Naive thymus-derived CD8-positive, alpha-beta T cell (primary cell): ENCODE data around the gene TM4SF20. TPM values are rescaled to one million over a fixed set of nuclear protein-coding genes. Genes with fewer than 3 reads are reported as not detected.
A peak's percentile ranks its signal among the peaks of the same experiment; 100 is the strongest.

Experiments
- ATAC-seq, 2 donors: fragments of 150-1000 bp; cut with Tn5 transposase in 1 of 2; sonication (Bioruptor Pico), chemical (Tn5 transposase) in 1 of 2; 1 replicate in 1 of 2; 2 replicates in 1 of 2; pipeline ENCODE4 v1.10.0; 2021; ENCODE audit warnings: mild to moderate bottlenecking in 2 of 2, moderate library complexity in 2 of 2
- POLR2A ChIA-PET: fragments of 350-600 bp; sonication (Branson Sonifier 250); formaldehyde crosslinking; loops from one replicate; lab custom pipeline; 2021; ENCODE audit warnings: antibody characterized with exemption; lab: Charles Lee
- DNase-seq, 10 donors: peaks; one replicate each; pipeline versions ENCODE4 v3.0.0 to v3.0.0-alpha.2; 2020 to 2022
- H3K27ac Mint-ChIP-seq, 10 donors: one replicate each; pipeline ENCODE4 v1.8.0; 2020 to 2022; ENCODE audit warnings: mild to moderate bottlenecking in 10 of 10, mixed read lengths in 10 of 10, moderate library complexity in 4 of 10, inconsistent platforms in 1 of 10
- H3K27me3 Mint-ChIP-seq, 5 donors: one replicate each; pipeline ENCODE4 v1.8.0; 2021 to 2022; ENCODE audit warnings: mixed read lengths in 5 of 5
- H3K36me3 Mint-ChIP-seq, 3 donors: one replicate each; pipeline ENCODE4 v1.8.0; 2020 to 2022; ENCODE audit warnings: mixed read lengths in 3 of 3, mild to moderate bottlenecking in 2 of 3, inconsistent platforms in 1 of 3
- H3K4me1 Mint-ChIP-seq, 4 donors: one replicate each; pipeline ENCODE4 v1.8.0; 2021 to 2022; ENCODE audit warnings: mixed read lengths in 4 of 4
- H3K4me3 Mint-ChIP-seq, 10 donors: one replicate each; pipeline ENCODE4 v1.8.0; 2020 to 2022; ENCODE audit warnings: mild to moderate bottlenecking in 10 of 10, mixed read lengths in 10 of 10, moderate library complexity in 6 of 10, inconsistent platforms in 1 of 10
- H3K9me3 Mint-ChIP-seq, 9 donors: one replicate each; pipeline ENCODE4 v1.8.0; 2020 to 2022; ENCODE audit warnings: mixed read lengths in 9 of 9, mild to moderate bottlenecking in 3 of 9, inconsistent platforms in 1 of 9, moderate library complexity in 1 of 9
- polyA plus RNA-seq, 3 donors: library from polyadenylated mRNA; unstranded; fragments of 300-500 nt; fragmentation: Illumina TruSeq; gene quantifications; one replicate each; pipeline ENCODE4 v1.2.3, GENCODE V29; 2021
- total RNA-seq, 8 experiments: library from RNA in 2 of 8; stranded (reverse) in 2 of 8; gene quantifications; one replicate each; pipeline ENCODE4 v1.2.3 and lab custom pipeline; 2021 to 2026

Gene TM4SF20
- total and polyA plus RNA-seq, 5 experiments from 2014 or later, result not detected

GRCh38 chr2:227348324-227348723 is 30.8 kb downstream of the TM4SF20 start:
- DNase-seq, result no peak
- Mint-ChIP-seq H3K27me3 (no peaks in the 10 kb centered on the region), H3K4me1 (no peaks in the 10 kb centered on the region), H3K27ac (peak overlapping the region in 1 of 10 donors; percentile 46), H3K9me3 (no peaks in the 10 kb centered on the region), H3K36me3 (peaks cover 0 to 61% (median 4%) of the 10 kb centered on the region in 3 donors), H3K4me3 (no peak overlapping the region)
- no peak for ATAC-seq
- POLR2A ChIA-PET, result no interaction called here

- Mint-ChIP-seq H3K36me3 (peaks cover 0 to 63% (median 4%) of the 10 kb centered on the region in 3 donors), H3K4me1 (no peaks in the 10 kb centered on the region), H3K4me3 (no peak overlapping the region), H3K27me3 (no peaks in the 10 kb centered on the region), H3K27ac (peak overlapping the region in 2 of 10 donors; percentile 8 to 63), H3K9me3 (no peaks in the 10 kb centered on the region)
- ATAC-seq, result no peak
- POLR2A ChIA-PET, result interaction anchor here (1.0 kb wide), 1 partner anchor 27 kb away, joined by 3 read pairs; no protein-coding TSS in a partner anchor
- no peak for DNase-seq
Observed at GRCh38 chr2:227347117-227347516, 32.0 kb downstream of the TM4SF20 start.

GRCh38 chr2:227344231-227344630 is 34.9 kb downstream of the TM4SF20 start:
- H3K4me3 Mint-ChIP-seq, result no peak overlapping the region
- POLR2A ChIA-PET, result no interaction called here
- H3K36me3 Mint-ChIP-seq, result peaks cover 0 to 70% (median 2%) of the 10 kb centered on the region in 3 donors

GRCh38 chr2:227341553-227341952 is 37.6 kb downstream of the TM4SF20 start:
- no peaks in the 10 kb centered on the region for H3K9me3 Mint-ChIP-seq
- no peak for ATAC-seq
- H3K36me3 Mint-ChIP-seq, result peaks cover 0 to 65% (median 7%) of the 10 kb centered on the region in 3 donors
- no peak overlapping the region for H3K27ac Mint-ChIP-seq
- no peak overlapping the region for H3K4me3 Mint-ChIP-seq
- POLR2A ChIA-PET, result no interaction called here
- DNase-seq, result no peak
- H3K4me1 Mint-ChIP-seq, result peaks cover 0 to 2% (median 0%) of the 10 kb centered on the region in 4 donors
- no peaks in the 10 kb centered on the region for H3K27me3 Mint-ChIP-seq

More at GRCh38 chr2:227344231-227344630, 34.9 kb downstream of the TM4SF20 start:
- no peak for DNase-seq
- Mint-ChIP-seq H3K27me3 (no peaks in the 10 kb centered on the region), H3K9me3 (no peaks in the 10 kb centered on the region), H3K27ac (no peak overlapping the region), H3K4me1 (no peaks in the 10 kb centered on the region)
- no peak for ATAC-seq

GRCh38 chr2:227340106-227340505 is 39.0 kb downstream of the TM4SF20 start:
- Mint-ChIP-seq H3K27me3 (no peaks in the 10 kb centered on the region), H3K36me3 (peaks cover 9 to 66% (median 18%) of the 10 kb centered on the region in 3 donors), H3K4me1 (peaks cover 0 to 3% (median under 1%) of the 10 kb centered on the region in 4 donors), H3K4me3 (no peak overlapping the region), H3K27ac (peak overlapping the region in 1 of 10 donors; percentile 9), H3K9me3 (no peaks in the 10 kb centered on the region)
- POLR2A ChIA-PET, result interaction anchor here (0.6 kb wide), 1 partner anchor 538 kb away, joined by 3 read pairs; no protein-coding TSS in a partner anchor
- DNase-seq (no peak), ATAC-seq (no peak)

- Mint-ChIP-seq H3K27me3 (no peaks in the 10 kb centered on the region), H3K4me1 (peaks cover 0 to 3% (median under 1%) of the 10 kb centered on the region in 4 donors), H3K9me3 (no peaks in the 10 kb centered on the region), H3K27ac (peak overlapping the region in 2 of 10 donors; percentile 2 to 55), H3K4me3 (no peak overlapping the region), H3K36me3 (peaks cover 9 to 74% (median 19%) of the 10 kb centered on the region in 3 donors)
- ATAC-seq, result no peak
- POLR2A ChIA-PET, result no interaction called here
- no peak for DNase-seq
Observed at GRCh38 chr2:227339098-227339599, 40.0 kb downstream of the TM4SF20 start.

GRCh38 chr2:227337442-227337841 is 41.7 kb downstream of the TM4SF20 start:
- no peak for ATAC-seq
- H3K27ac Mint-ChIP-seq, result no peak overlapping the region

GRCh38 chr2:227335713-227336112 is 43.4 kb downstream of the TM4SF20 start:
- POLR2A ChIA-PET, result no interaction called here

More at GRCh38 chr2:227337442-227337841, 41.7 kb downstream of the TM4SF20 start:
- no peaks in the 10 kb centered on the region for H3K9me3 Mint-ChIP-seq
- POLR2A ChIA-PET, result no interaction called here
- peaks cover 0 to 6% (median 2%) of the 10 kb centered on the region in 4 donors for H3K4me1 Mint-ChIP-seq
- H3K36me3 Mint-ChIP-seq, result peaks cover 9 to 77% (median 30%) of the 10 kb centered on the region in 3 donors
- H3K27me3 Mint-ChIP-seq, result no peaks in the 10 kb centered on the region
- no peak for DNase-seq
- H3K4me3 Mint-ChIP-seq, result no peak overlapping the region

GRCh38 chr2:227326783-227327182 is 52.3 kb downstream of the TM4SF20 start:
- ATAC-seq (no peak), DNase-seq (no peak)
- POLR2A ChIA-PET, result no interaction called here
- Mint-ChIP-seq H3K27me3 (peaks cover 0 to 7% (median 0%) of the 10 kb centered on the region in 5 donors), H3K4me3 (peak overlapping the region in 9 of 10 donors; percentile 41 to 98 (median 93)), H3K27ac (peak overlapping the region in 2 of 10 donors; percentile 20 to 89), H3K4me1 (peaks cover 6 to 64% (median 50%) of the 10 kb centered on the region in 4 donors), H3K9me3 (peaks cover 0 to 2% (median 0%) of the 10 kb centered on the region in 9 donors), H3K36me3 (peaks cover 0 to 26% (median 0%) of the 10 kb centered on the region in 3 donors)

More at GRCh38 chr2:227335713-227336112, 43.4 kb downstream of the TM4SF20 start:
- no peak for ATAC-seq
- H3K36me3 Mint-ChIP-seq, result peaks cover 9 to 78% (median 32%) of the 10 kb centered on the region in 3 donors
- no peaks in the 10 kb centered on the region for H3K27me3 Mint-ChIP-seq
- no peak overlapping the region for H3K27ac Mint-ChIP-seq
- H3K4me1 Mint-ChIP-seq, result peaks cover 0 to 10% (median 5%) of the 10 kb centered on the region in 4 donors
- no peaks in the 10 kb centered on the region for H3K9me3 Mint-ChIP-seq
- H3K4me3 Mint-ChIP-seq, result no peak overlapping the region
- DNase-seq, result no peak

GRCh38 chr2:227325839-227326195 is 53.3 kb downstream of the TM4SF20 start:
- Mint-ChIP-seq H3K27me3 (peaks cover 0 to 7% (median 0%) of the 10 kb centered on the region in 5 donors), H3K36me3 (peaks cover 0 to 17% (median 0%) of the 10 kb centered on the region in 3 donors), H3K27ac (peak overlapping the region; percentile 88 to 97 (median 94)), H3K4me1 (peaks cover 6 to 64% (median 48%) of the 10 kb centered on the region in 4 donors), H3K9me3 (peaks cover 0 to 2% (median 0%) of the 10 kb centered on the region in 9 donors), H3K4me3 (peak overlapping the region; percentile 90 to 98 (median 94))
- DNase-seq (no peak), ATAC-seq (no peak)
- POLR2A ChIA-PET, result interaction anchor here (1.2 kb wide), 1 partner anchor 147 kb away, joined by 3 read pairs; no protein-coding TSS in a partner anchor

GRCh38 chr2:227324995-227325838 is 53.9 kb downstream of the TM4SF20 start, which contains the start of gene MFF:
MFF (plus strand) TSS chr2:227325251; CDS start chr2:227330666, 5,415 bp downstream.
- H3K4me1 Mint-ChIP-seq, result peaks cover 6 to 62% (median 48%) of the 10 kb centered on the region in 4 donors
- ATAC-seq, result peak; percentile 97 to 98

GRCh38 chr2:227324642-227324994 is 54.5 kb downstream of the TM4SF20 start:
- ATAC-seq (peak; percentile 15 to 29), DNase-seq (peak in 1 of 10 donors; percentile 9)
- peaks cover 6 to 61% (median 48%) of the 10 kb centered on the region in 4 donors for H3K4me1 Mint-ChIP-seq
- H3K4me3 Mint-ChIP-seq, result peak overlapping the region; percentile 90 to 98 (median 94)
- peaks cover 0 to 7% (median 0%) of the 10 kb centered on the region in 5 donors for H3K27me3 Mint-ChIP-seq
- peaks cover 0 to 2% (median 0%) of the 10 kb centered on the region in 9 donors for H3K9me3 Mint-ChIP-seq
- peaks cover 0 to 10% (median under 1%) of the 10 kb centered on the region in 3 donors for H3K36me3 Mint-ChIP-seq
- peak overlapping the region; percentile 88 to 97 (median 94) for H3K27ac Mint-ChIP-seq
- POLR2A ChIA-PET, result interaction anchor here (0.8 kb wide), 1 partner anchor 489 kb away, joined by 4 read pairs; no protein-coding TSS in a partner anchor

More at GRCh38 chr2:227324995-227325838, 53.9 kb downstream of the TM4SF20 start, which contains the start of gene MFF:
- H3K27ac Mint-ChIP-seq, result peak within 1 kb of the TSS; percentile 88 to 97 (median 94)
- POLR2A ChIA-PET, result interaction anchor here (0.8 to 1.2 kb wide), 2 partner anchors 148 to 490 kb away, joined by 3 to 4 read pairs; no protein-coding TSS in a partner anchor
- H3K4me3 Mint-ChIP-seq, result peak within 1 kb of the TSS; percentile 90 to 98 (median 94)
- H3K9me3 Mint-ChIP-seq, result peaks cover 0 to 2% (median 0%) of the 10 kb centered on the region in 9 donors
- peaks cover 0 to 7% (median 0%) of the 10 kb centered on the region in 5 donors for H3K27me3 Mint-ChIP-seq
- DNase-seq, result peak; percentile 84 to 96 (median 92)
- H3K36me3 Mint-ChIP-seq, result peaks cover 0 to 11% (median 0%) of the 10 kb centered on the region in 3 donors
